Measurements from ENCODE around the gene PRKAR1B. TPM values are rescaled to one million over a fixed set of nuclear protein-coding genes. Genes with fewer than 3 reads are reported as not detected.

PRKAR1B gene
- total RNA-seq, 2 donors from 2014 or later, result 15.8 to 19.8 TPM

GRCh38 chr7:728602-729001 lies 1.5 kb upstream of the PRKAR1B start:
- intact Hi-C loops (cut with DNase I), result loop anchor here in 1 of 2 donors (5.0 kb wide), 1 partner anchor 61 kb away; no protein-coding TSS in a partner anchor
- ATAC-seq, result no peak
- DNase-seq, result no peak

GRCh38 chr7:727806-728460 lies 852 bp upstream of the PRKAR1B start:
- ATAC-seq, result no peak
- no peak for DNase-seq
- intact Hi-C loops (cut with DNase I), result loop anchor here in 1 of 2 donors (5.0 kb wide), 1 partner anchor 61 kb away; no protein-coding TSS in a partner anchor

- DNase-seq, result no peak
- peak in 1 of 2 donors; percentile 24 for ATAC-seq
- intact Hi-C loops (cut with DNase I), result loop anchor here in 1 of 2 donors (5.0 kb wide), 1 partner anchor 59 kb away; no protein-coding TSS in a partner anchor
Observed at GRCh38 chr7:726854-727103, 302 bp downstream of the PRKAR1B start.

- ATAC-seq (peak; percentile 94), DNase-seq (peak; percentile 91)
- intact Hi-C loops (cut with DNase I), result loop anchor here in 1 of 2 donors (5.0 kb wide), 1 partner anchor 59 kb away; no protein-coding TSS in a partner anchor
Observed at GRCh38 chr7:726084-726853, 812 bp downstream of the PRKAR1B start, which contains the start of gene DNAAF5. TSS of gene DNAAF5 (plus strand) at chr7:726699. CDS start at chr7:726721, 22 bp downstream.

GRCh38 chr7:725223-726005 lies 1.7 kb downstream of the PRKAR1B start:
- DNase-seq, result no peak
- intact Hi-C loops (cut with DNase I), result loop anchor here in 1 of 2 donors (5.0 kb wide), 1 partner anchor 58 kb away; no protein-coding TSS in a partner anchor
- ATAC-seq, result no peak

GRCh38 chr7:724298-724697 lies 2.8 kb downstream of the PRKAR1B start:
- DNase-seq (no peak), ATAC-seq (no peak)
- intact Hi-C loops (cut with DNase I), result no loop called here

- intact Hi-C loops (cut with DNase I), result no loop called here
- no peak for ATAC-seq
- no peak for DNase-seq
Observed at GRCh38 chr7:723541-723940, 3.5 kb downstream of the PRKAR1B start.

- intact Hi-C loops (cut with DNase I), result no loop called here
- ATAC-seq (no peak), DNase-seq (no peak)
Observed at GRCh38 chr7:721619-722248, 5.3 kb downstream of the PRKAR1B start.

GRCh38 chr7:716636-717035 lies 10.4 kb downstream of the PRKAR1B start:
- no peak for DNase-seq
- no peak for ATAC-seq
- intact Hi-C loops (cut with DNase I), result no loop called here

- ATAC-seq (no peak), DNase-seq (no peak)
- intact Hi-C loops (cut with DNase I), result no loop called here
Observed at GRCh38 chr7:716222-716621, 10.9 kb downstream of the PRKAR1B start.

GRCh38 chr7:714251-714671 lies 12.8 kb downstream of the PRKAR1B start:
- intact Hi-C loops (cut with DNase I), result no loop called here
- no peak for ATAC-seq
- no peak for DNase-seq

GRCh38 chr7:713488-714230 lies 13.4 kb downstream of the PRKAR1B start:
- no peak for DNase-seq
- no peak for ATAC-seq
- intact Hi-C loops (cut with DNase I), result no loop called here

- ATAC-seq, result no peak
- no peak for DNase-seq
- intact Hi-C loops (cut with DNase I), result no loop called here
Observed at GRCh38 chr7:713139-713457, 14.0 kb downstream of the PRKAR1B start.

- intact Hi-C loops (cut with DNase I), result no loop called here
- DNase-seq (no peak), ATAC-seq (peak; percentile 21 to 67)
Observed at GRCh38 chr7:712381-713138, 14.5 kb downstream of the PRKAR1B start.

- intact Hi-C loops (cut with DNase I), result no loop called here
- ATAC-seq (peak in 1 of 2 donors; percentile 42), DNase-seq (no peak)
Observed at GRCh38 chr7:711922-712380, 15.1 kb downstream of the PRKAR1B start.

GRCh38 chr7:711093-711921 lies 15.8 kb downstream of the PRKAR1B start:
- peak; percentile 55 to 58 for ATAC-seq
- peak; percentile 61 for DNase-seq
- intact Hi-C loops (cut with DNase I), result no loop called here

GRCh38 chr7:710161-710560 lies 16.9 kb downstream of the PRKAR1B start:
- DNase-seq, result no peak

More at GRCh38 chr7:710161-710560, 16.9 kb downstream of the PRKAR1B start:
- ATAC-seq, result no peak
- intact Hi-C loops (cut with DNase I), result no loop called here

Measured in left cardiac atrium (tissue), 4 donors.